HAP-1 (cell line): ENCODE measurements around the gene MPRIP.
"Not testable (repeated sequence)": the region's sequence is repeated elsewhere in the genome, so short reads cannot be mapped to it uniquely, and the experiment has no call there.

Experiments
- DNase-seq, 2 experiments: peaks; one replicate each; pipeline ENCODE4 v3.0.0-alpha.2; 2016 to 2020; ENCODE audit warnings: low spot score in 2 of 2
- H3K27me3 ChIP-seq: fragments of 250-450 bp; sonication (Bioruptor Pico); 2 replicates; pipeline ENCODE4 v1.5.1; 2020; ENCODE audit warnings: low read depth, mild to moderate bottlenecking, moderate library complexity
- H3K36me3 ChIP-seq: fragments of 250-450 bp; sonication (Bioruptor Pico); replicated peaks from 2 replicates; pipeline ENCODE4 v1.5.1; 2020; ENCODE audit warnings: mild to moderate bottlenecking
- H3K4me1 ChIP-seq: fragments of 250-450 bp; sonication (Bioruptor Pico); 2 replicates; pipeline ENCODE4 v1.5.1; 2020; ENCODE audit warnings: mild to moderate bottlenecking
- H3K4me3 ChIP-seq: fragments of 250-450 bp; sonication (Bioruptor Pico); 2 replicates; pipeline ENCODE4 v1.5.1; 2020; ENCODE audit warnings: mild to moderate bottlenecking, moderate library complexity
- H3K9me3 ChIP-seq: fragments of 250-450 bp; sonication (Bioruptor Pico); 2 replicates; pipeline ENCODE4 v1.5.1; 2020; ENCODE audit warnings: mild to moderate bottlenecking, moderate library complexity
- in situ Hi-C: fragments of 300-500 bp; cut with MboI; formaldehyde crosslinking; loops from 3 replicates; pipeline ENCODE4 v1.14.3; 2020; ENCODE audit warnings: low sequenced_read_pairs, inconsistent platforms, mixed read lengths

The MPRIP gene

GRCh38 chr17:17042384-17042736, at the start of gene MPRIP:
MPRIP (plus strand) TSS chr17:17042457; CDS start chr17:17042849, 392 bp downstream.
- DNase-seq: no peak
- in situ Hi-C loops: no loop called here
- H3K4me3 ChIP-seq: peak within 1 kb of the TSS; percentile 80
- H3K27me3 ChIP-seq: no peaks in the 10 kb centered on the region
- H3K4me1 ChIP-seq: peaks cover 22% of the 10 kb centered on the region
- no peaks in the 10 kb centered on the region for H3K36me3 ChIP-seq
- peaks cover 2% of the 10 kb centered on the region; the same call in 1 of the 2 replicates for H3K9me3 ChIP-seq

- no peaks in the 10 kb centered on the region for H3K9me3 ChIP-seq
- no peaks in the 10 kb centered on the region for H3K36me3 ChIP-seq
- no peak for DNase-seq
- peaks cover 2% of the 10 kb centered on the region; the same call in 1 of the 2 replicates for H3K27me3 ChIP-seq
- in situ Hi-C loops: no loop called here
- no peak overlapping the region for H3K4me3 ChIP-seq
- no peaks in the 10 kb centered on the region for H3K4me1 ChIP-seq
These were observed 47.6 kb upstream of the MPRIP start for GRCh38 chr17:16994631-16995030.

- H3K9me3 ChIP-seq: no peaks in the 10 kb centered on the region
- H3K4me1 ChIP-seq: no peaks in the 10 kb centered on the region
- no peak for DNase-seq
- no peaks in the 10 kb centered on the region for H3K36me3 ChIP-seq
- H3K4me3 ChIP-seq: no peak overlapping the region
- peaks cover 2% of the 10 kb centered on the region; the same call in 1 of the 2 replicates for H3K27me3 ChIP-seq
- in situ Hi-C loops: no loop called here
These were observed 46.3 kb upstream of the MPRIP start for GRCh38 chr17:16995930-16996329.

GRCh38 chr17:16996726-16997125, 45.5 kb upstream of the MPRIP start:
- H3K36me3 ChIP-seq, H3K4me1 ChIP-seq, H3K27me3 ChIP-seq, in situ Hi-C loops, DNase-seq, H3K9me3 ChIP-seq, H3K4me3 ChIP-seq: not testable (repeated sequence)

GRCh38 chr17:16997514-16998429, 44.5 kb upstream of the MPRIP start:
- in situ Hi-C loops: no loop called here
- DNase-seq: no peak
- Histone ChIP-seq H3K36me3 (no peaks in the 10 kb centered on the region), H3K27me3 (peaks cover 2% of the 10 kb centered on the region; the same call in 1 of the 2 replicates), H3K9me3 (no peaks in the 10 kb centered on the region), H3K4me3 (no peak overlapping the region), H3K4me1 (no peaks in the 10 kb centered on the region)

GRCh38 chr17:16999931-17000625, 42.2 kb upstream of the MPRIP start:
- no peak overlapping the region for H3K4me3 ChIP-seq
- H3K27me3 ChIP-seq: no peaks in the 10 kb centered on the region
- no peaks in the 10 kb centered on the region for H3K36me3 ChIP-seq
- in situ Hi-C loops: loop anchor here (10.0 kb wide), 1 partner anchor 205 kb away; the partner anchor contains the start of gene PLD6
- H3K4me1 ChIP-seq: no peaks in the 10 kb centered on the region
- H3K9me3 ChIP-seq: no peaks in the 10 kb centered on the region
- no peak for DNase-seq

- Histone ChIP-seq H3K4me3 (no peak overlapping the region), H3K9me3 (no peaks in the 10 kb centered on the region), H3K27me3 (no peaks in the 10 kb centered on the region), H3K4me1 (no peaks in the 10 kb centered on the region), H3K36me3 (no peaks in the 10 kb centered on the region)
- in situ Hi-C loops: loop anchor here (10.0 kb wide), 1 partner anchor 204 kb away; the partner anchor contains the start of gene PLD6
- no peak for DNase-seq
These were observed 41.0 kb upstream of the MPRIP start for GRCh38 chr17:17001076-17001777.

GRCh38 chr17:17001874-17002520, 40.3 kb upstream of the MPRIP start:
- H3K4me3 ChIP-seq: no peak overlapping the region
- DNase-seq: peak; percentile 69 to 89
- no peaks in the 10 kb centered on the region for H3K4me1 ChIP-seq
- H3K36me3 ChIP-seq: no peaks in the 10 kb centered on the region
- H3K9me3 ChIP-seq: no peaks in the 10 kb centered on the region
- no peaks in the 10 kb centered on the region for H3K27me3 ChIP-seq
- in situ Hi-C loops: loop anchor here (10.0 kb wide), 1 partner anchor 203 kb away; the partner anchor contains the start of gene PLD6

GRCh38 chr17:17002731-17003715, 39.2 kb upstream of the MPRIP start:
- DNase-seq, H3K9me3 ChIP-seq, H3K4me1 ChIP-seq, H3K27me3 ChIP-seq, H3K4me3 ChIP-seq, H3K36me3 ChIP-seq: not testable (repeated sequence)
- in situ Hi-C loops: loop anchor here (10.0 kb wide), 1 partner anchor 202 kb away; the partner anchor contains the start of gene PLD6

GRCh38 chr17:17004251-17004996, 37.8 kb upstream of the MPRIP start:
- no peaks in the 10 kb centered on the region for H3K4me1 ChIP-seq
- H3K27me3 ChIP-seq: no peaks in the 10 kb centered on the region
- H3K9me3 ChIP-seq: no peaks in the 10 kb centered on the region
- in situ Hi-C loops: loop anchor here (10.0 kb wide), 1 partner anchor 200 kb away; the partner anchor contains the start of gene PLD6
- H3K4me3 ChIP-seq: no peak overlapping the region
- no peak for DNase-seq
- no peaks in the 10 kb centered on the region for H3K36me3 ChIP-seq

GRCh38 chr17:17004997-17005614, 37.2 kb upstream of the MPRIP start:
- not testable (repeated sequence) for H3K4me3 ChIP-seq, DNase-seq, H3K9me3 ChIP-seq, H3K27me3 ChIP-seq, H3K36me3 ChIP-seq, H3K4me1 ChIP-seq
- in situ Hi-C loops: loop anchor here (10.0 kb wide), 1 partner anchor 200 kb away; the partner anchor contains the start of gene PLD6
